CD4-positive, alpha-beta T cell treated with Interferon gamma for 1 hour (primary cell): ENCODE data around the gene SBSN.

Experiments
- DNase-seq: peaks from one replicate; pipeline ENCODE4 v3.0.0-alpha.2; 2020

The SBSN gene

GRCh38 chr19:35531291-35531690, 3.2 kb upstream of the SBSN start:
- no peak for DNase-seq

GRCh38 chr19:35529241-35530218, 1.4 kb upstream of the SBSN start:
- DNase-seq = no peak

GRCh38 chr19:35525873-35526272, 2.2 kb downstream of the SBSN start:
- DNase-seq = no peak

- no peak for DNase-seq
These were observed 3.8 kb downstream of the SBSN start for GRCh38 chr19:35524181-35524837.

- no peak for DNase-seq
These were observed 5.3 kb downstream of the SBSN start for GRCh38 chr19:35522745-35523327.

- DNase-seq = no peak
These were observed 6.9 kb downstream of the SBSN start for GRCh38 chr19:35521124-35521743.

- no peak for DNase-seq
These were observed 8.8 kb downstream of the SBSN start for GRCh38 chr19:35519291-35519690.

GRCh38 chr19:35518313-35518712, 9.8 kb downstream of the SBSN start:
- DNase-seq = no peak

GRCh38 chr19:35517342-35517741, 10.8 kb downstream of the SBSN start:
- DNase-seq = no peak

GRCh38 chr19:35516310-35516709, 11.8 kb downstream of the SBSN start:
- DNase-seq = no peak

GRCh38 chr19:35514282-35514809, 13.8 kb downstream of the SBSN start:
- DNase-seq = no peak

GRCh38 chr19:35513628-35514281, 14.4 kb downstream of the SBSN start, which contains the start of gene DMKN:
Gene DMKN, minus strand, starts transcription at chr19:35513649. Its CDS starts 174 bp downstream, at chr19:35513475.
- DNase-seq = no peak

- no peak for DNase-seq
These were observed 15.1 kb downstream of the SBSN start for GRCh38 chr19:35512831-35513627.

- no peak for DNase-seq
These were observed 16.8 kb downstream of the SBSN start for GRCh38 chr19:35511337-35511736.

GRCh38 chr19:35510626-35510964, 17.5 kb downstream of the SBSN start:
- no peak for DNase-seq

GRCh38 chr19:35509861-35510625, 18.1 kb downstream of the SBSN start:
- peak; percentile 64 for DNase-seq

GRCh38 chr19:35509018-35509652, 19.0 kb downstream of the SBSN start:
- peak; percentile 43 for DNase-seq

GRCh38 chr19:35508129-35508528, 20.0 kb downstream of the SBSN start:
- DNase-seq = no peak

- no peak for DNase-seq
These were observed 20.6 kb downstream of the SBSN start for GRCh38 chr19:35507561-35507960.

GRCh38 chr19:35506011-35506410, 22.1 kb downstream of the SBSN start:
- DNase-seq = no peak
